Activated CD8-positive, alpha-beta memory T cell treated with anti-CD3 and anti-CD28 coated beads, Interleukin-2, amount 50 U/mL, for 24 hours (primary cell): Measurements from ENCODE around the gene TDRD9.

ENCODE experiments used
- DNase-seq: peaks from one replicate; pipeline ENCODE4 v3.0.0-alpha.2; 2020; ENCODE audit errors: extremely low read depth

The TDRD9 gene

DNA sequence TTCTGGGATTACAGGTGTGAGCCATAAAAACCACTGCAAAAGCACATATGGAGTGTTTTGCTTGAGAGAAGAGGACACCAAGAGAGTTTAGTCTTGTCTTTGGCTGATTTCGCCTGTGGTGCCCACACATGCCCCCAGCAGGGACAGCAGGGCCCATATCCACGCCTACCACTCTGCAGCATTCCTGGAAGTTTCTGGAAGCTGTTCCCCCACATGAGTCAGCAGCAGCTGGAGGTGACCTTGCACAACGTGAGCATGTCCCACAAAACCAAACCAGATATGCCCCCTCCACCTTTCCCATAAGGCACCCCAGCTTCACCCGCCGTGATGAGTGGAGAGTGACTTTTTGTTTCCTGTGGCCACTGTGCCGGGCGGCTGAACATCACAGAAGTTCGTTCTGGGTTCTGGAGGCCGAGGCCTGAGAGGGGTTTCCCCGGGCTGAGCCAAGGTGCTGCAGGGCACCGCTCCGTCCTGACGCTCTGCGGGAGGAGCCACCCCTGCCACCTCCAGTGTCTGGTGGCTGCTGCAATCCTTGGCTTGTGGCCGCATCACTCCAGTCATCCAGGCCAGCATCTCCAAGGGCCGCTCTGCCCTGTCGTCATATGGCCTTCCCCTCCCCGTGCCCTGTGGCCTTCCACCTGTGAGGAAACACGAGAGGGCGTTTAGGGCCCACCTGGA is 162.0 kb downstream of the TDRD9 start:
- no peak for DNase-seq

DNA sequence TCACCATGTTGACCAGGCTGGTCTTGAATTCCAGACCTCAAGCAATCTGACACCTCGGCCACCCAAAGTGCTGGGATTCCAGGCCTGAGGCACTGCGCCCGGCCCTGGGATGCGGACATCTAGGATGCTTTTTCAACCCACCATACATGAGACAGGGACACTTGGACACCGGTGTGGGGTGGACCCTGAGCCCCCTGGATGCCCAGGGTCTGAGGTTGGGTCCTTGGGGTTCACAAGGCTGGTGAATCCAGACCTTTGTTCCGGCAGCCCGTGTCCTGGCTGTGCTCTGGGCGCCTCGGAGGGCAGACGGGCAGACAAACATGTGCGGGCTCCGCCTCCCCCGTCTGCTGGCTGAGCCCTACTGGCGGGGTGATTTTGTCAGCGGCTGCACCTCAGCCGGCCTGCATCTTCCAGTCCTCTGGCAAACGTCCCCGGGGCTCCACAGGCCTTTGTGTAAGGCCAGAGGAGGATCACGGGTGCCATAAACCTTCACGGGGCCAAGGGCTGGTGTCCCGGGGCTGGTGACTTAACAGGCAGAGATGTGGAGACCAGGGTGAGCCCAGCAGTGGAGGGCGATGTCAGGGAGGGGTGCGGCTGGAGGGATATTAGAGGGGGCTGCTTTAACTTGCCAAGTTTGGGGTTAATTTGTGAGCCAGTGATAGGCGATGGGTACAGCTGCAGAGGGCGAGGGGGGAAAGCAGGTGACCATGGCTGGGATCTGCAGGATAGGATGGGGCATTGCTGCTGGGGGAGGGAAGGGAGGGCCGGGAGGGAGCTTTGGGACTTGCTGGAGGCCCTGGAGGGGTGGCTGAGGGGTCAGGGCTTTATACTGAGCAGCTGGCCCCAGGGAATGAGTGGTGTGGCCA is 163.0 kb downstream of the TDRD9 start:
- no peak for DNase-seq

DNA sequence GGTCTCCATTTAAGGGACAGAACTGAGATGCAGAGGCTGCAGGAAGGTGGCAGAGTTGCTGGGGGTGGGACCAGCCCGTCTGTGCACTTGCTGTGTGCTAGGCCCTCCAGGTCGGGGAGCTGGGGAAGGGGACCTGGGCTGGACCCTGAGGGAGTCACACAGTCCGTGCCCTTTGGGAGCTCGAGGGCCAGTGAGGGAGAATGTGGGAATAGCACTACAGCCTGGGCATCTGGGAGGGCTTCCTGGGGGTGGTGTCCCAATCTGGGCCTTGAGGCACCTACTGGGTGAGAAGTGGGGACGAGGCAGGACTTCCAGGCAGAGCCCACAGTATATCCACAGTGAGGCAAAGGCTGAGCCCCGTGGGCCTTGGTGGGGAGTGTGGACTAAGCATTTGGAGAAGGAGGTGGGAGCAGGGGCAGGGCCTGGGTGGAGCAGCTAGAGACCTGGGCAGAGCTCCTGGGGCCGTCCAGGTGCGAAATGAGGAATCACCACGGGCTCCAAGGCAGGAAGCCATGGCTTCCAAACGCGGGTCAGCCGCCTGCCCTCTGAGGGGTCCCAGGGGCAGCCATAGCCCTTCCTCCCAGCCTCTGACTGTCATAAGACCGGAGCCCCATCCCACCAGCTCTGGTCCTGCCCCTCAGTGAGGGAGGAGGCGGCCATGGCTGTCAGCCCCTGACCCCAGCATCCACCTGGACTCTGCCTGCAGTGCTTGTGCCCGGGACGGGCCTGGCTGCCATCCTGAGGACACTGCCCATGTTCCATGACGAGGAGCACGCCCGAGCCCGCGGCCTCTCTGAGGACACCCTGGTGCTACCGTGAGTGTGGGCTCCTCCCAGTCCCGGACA is 163.9 kb downstream of the TDRD9 start:
- no peak for DNase-seq

DNA sequence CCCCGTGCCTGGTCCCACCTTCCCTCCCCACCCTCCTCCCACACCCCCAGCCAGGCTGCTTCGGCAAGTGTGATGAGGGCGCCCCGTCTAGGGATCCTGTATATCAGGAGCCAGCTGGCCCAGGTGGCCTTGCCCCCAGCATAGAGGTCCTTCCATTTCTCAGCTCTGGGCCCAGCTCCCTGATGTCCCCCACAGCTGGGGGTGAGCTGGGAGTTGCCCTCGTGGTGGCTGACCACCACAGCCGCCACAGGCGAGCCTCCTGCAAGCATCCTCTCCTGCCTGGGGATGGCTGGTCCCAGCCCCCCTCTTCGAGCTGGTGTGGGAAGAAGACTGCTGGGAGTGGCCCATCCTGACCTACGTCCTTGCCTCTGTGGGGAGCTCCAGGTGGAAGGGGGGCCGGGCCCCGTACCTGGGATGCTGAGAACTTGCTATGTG is 164.7 kb downstream of the TDRD9 start:
- no peak for DNase-seq

DNA sequence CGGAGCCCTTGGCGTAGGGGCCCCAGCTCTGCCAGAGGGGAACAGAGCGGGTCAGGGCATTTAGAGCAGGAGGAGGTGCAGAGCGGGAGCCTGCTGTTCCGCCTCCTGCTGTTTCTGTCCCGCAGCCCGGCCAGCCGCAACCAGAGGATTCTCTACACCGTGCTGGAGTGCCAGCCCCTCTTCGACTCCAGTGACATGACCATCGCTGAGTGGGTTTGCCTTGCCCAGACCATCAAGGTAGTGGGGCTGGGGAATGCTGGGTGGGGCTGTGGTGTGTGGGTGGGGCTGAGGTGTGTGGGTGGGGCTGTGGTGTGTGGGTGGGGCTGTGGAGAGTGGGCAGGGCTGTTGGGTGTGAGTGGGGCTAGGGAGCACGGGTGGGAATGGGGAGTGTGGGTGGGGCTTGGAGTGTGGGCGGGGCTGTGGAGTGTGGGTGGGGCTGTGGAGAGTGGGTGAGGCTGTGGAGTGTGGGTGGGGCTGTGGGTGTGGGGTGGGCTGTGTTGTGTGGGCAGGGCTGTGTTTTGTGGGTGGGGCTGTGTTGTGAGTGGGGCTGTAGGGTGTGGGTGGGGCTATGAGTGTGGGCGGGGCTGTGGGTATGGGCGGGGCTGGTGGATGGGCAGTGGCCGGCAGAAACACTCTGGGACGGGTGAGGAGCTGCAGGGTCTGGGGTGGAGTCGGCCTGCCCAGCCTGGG is 165.3 kb downstream of the TDRD9 start:
- no peak for DNase-seq

DNA sequence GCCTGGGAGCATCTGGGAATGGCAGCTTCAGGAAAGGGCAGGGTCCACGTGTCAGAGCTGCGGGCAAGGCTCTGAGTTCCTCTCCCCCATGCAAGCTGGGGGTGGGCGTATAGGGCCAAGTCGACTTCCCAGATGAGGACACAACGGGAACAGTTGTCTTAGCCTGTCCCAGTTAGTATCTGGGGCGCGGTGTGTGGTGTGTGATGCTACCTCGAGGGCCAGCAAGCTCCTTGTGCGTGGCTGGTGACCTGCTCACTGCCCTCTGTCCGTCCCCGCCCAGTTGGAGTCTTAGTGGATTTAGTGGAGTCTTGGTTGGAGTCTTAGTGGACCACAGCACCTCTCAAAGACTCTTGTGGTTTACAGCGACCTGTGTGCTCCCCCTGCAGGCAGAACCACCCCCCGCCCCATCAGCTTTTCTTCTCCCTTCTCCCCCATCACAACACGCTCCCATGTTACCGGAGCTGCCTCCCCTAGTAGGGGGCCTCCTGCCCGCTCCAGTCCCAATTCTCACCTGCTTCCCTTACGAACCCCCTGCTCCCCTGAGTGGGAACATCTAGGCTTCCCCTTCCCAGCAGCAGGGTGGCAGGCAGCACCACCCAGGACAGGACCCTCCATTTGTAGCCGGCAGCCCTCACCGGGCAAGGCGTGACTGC is 165.9 kb downstream of the TDRD9 start:
- no peak for DNase-seq

DNA sequence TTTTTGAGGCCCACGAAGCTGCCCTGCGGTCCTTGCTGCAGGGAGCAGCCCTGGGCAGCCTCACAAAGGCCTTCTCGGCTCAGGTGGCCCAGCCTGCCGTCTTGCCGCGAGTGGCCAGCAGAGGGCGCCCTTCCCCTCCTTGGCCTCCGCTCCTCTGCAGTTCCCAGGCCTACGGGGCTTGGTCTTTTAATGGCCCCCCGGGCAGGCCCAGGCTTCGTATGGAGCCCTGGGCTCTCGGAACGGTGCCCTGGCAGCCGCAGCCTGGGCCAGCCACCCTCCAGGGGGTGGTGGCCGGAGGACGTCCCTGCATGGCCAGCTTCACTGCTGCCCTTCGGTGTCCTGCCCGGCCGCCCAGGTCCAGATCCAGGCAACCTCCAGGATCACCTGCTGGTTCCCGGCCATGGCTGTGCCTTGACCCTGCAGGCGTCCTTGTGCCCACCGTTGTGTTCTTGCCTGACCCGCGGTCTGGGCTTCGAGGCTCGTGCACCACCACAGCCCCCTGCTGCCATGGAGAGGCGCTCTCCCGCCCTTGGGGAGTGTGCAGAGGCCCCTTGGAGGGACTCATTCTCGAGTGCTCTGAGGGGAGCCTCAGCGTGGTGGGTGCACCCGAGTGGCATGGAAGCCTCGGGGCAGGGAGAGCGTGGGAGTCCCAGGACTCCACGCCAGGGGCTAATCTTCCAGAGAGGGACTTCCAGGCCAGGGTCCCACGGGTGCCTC is 166.6 kb downstream of the TDRD9 start:
- DNase-seq = peak; percentile 24

DNA sequence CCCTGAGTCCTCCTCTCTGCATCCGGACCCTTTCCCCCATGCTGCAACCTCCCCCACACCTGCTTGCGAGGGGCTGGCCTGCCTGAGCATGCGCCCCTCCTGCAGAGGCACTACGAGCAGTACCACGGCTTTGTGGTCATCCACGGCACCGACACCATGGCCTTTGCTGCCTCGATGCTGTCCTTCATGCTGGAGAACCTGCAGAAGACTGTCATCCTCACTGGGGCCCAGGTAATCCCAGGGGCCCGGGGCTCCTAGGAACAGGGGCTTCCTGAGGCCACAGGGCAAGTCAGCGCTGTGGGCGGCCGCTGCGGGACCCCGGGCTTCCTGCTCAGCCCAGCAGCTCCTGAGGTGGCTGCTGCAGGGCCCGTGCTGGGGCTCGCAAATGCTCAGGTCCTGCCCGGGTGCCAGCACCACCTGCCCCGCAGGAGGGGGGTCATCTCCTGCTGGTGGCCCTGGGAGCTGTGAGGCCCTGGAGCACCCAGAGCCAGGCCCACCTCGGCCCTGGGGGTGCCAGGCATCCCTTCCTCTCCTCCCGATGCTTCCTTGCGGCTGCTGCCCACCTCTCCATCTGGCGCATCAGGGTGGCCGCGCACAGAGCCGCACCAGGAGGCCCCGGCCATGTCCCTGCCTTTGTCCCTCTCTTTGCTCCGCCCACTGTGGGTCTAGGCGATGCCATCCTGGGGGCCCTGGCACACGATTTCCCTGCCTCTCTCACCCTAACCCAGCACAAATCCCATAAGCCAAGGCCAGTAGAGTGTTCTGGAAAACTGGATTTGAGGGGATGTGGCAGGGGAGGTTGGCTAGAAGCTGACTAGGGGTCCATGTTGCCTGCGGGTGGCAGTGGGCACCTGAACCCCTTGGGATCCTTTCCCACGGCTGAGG is 167.4 kb downstream of the TDRD9 start:
- DNase-seq = no peak

DNA sequence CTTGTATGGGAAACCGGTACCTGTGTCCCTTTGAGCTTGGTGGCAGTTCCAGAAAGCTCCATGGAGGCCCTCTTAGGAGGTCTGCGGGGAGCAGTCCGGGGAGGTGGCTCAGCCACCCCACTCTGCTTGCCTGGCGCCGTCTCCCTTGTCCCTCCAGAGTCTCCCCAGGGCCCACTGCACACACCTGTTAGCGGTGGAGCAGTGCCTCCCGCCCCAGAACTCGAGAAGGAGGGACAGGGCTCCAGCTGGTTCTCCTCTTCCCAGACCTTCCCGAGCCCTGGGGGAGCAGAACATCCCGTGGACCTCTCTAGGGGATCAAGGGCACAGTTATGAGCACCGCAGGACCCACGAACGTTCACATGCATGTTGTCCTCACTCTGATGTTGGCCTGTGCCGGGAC is 168.1 kb downstream of the TDRD9 start:
- no peak for DNase-seq

DNA sequence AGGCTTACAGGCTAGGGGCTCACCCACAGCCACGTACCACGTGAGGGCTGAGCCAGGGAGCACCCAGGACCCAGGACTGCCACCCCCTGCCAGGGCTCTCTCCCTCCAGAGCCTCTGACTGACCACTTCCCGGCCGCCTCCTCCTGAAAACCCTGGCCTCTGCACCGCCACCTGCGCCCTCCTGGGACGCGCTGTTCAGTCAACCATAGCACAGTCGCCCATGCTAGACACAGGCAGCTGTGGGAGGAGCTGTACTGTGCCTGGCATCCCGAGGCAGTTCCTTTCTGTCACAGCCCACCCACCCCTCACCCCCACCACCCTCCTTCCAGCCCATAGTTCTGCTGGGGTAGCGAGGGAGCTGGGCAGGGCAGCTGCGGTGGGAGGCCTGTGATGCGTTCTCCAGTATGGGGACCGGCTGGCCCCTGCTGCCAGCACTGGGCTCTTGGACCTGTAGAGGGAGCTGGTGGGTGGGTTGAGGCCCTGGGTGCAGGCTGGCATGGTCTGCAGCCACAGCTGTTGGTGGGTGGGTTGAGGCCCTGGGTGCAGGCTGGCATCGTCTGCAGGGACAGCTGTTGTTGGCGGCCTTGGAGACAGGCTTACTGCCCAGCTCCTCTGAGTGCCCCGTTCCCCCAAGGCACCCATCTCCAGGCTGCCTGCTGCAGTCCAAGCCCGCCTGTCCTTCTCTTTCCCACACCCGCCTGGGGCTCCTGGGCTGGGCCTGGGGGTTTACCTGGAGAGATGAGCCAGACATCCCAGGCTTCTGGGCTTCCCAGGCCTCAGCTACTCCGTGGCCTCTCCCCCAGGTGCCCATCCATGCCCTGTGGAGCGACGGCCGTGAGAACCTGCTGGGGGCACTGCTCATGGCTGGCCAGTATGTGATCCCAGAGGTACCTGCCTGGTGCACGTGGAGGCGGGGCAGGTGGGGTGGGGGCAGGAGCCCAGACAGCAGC is 168.8 kb downstream of the TDRD9 start:
- no peak for DNase-seq

DNA sequence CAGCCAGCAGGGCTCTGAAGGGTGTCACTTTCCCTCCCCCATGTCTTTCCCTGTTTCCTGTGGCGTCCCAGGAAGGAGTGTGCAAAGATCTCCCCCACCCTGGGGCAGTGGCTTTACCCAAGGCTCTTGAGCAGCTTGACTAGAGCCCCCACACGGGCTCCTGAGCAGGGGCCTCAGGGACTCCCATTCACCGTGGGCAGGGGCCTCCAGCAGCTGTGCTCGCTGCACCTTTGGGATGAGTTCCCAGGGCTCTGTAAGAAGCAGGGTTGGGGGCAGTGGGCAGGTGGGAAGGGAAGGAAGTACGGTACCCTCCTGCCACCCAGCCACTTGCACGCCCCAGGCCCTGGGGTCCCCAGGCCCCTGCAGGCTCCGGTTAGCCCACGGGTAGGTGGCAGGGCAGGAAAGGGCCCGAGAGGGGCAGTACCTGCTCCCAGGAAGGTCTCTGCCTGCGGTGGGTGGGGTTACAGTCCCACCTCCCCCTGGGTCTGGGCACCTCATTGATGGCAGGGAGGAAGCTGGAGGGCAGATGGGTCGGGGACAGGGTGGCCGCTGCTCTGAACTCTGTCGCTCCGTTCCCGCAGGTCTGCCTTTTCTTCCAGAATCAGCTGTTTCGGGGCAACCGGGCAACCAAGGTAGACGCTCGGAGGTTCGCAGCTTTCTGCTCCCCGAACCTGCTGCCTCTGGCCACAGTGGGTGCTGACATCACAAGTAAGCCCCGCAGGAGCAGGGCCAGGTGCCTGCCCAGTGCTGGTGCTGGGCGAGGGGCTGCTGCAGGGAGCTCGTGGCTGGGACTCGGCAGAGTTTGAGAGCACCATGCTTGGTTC is 170.2 kb downstream of the TDRD9 start:
- DNase-seq = no peak

DNA sequence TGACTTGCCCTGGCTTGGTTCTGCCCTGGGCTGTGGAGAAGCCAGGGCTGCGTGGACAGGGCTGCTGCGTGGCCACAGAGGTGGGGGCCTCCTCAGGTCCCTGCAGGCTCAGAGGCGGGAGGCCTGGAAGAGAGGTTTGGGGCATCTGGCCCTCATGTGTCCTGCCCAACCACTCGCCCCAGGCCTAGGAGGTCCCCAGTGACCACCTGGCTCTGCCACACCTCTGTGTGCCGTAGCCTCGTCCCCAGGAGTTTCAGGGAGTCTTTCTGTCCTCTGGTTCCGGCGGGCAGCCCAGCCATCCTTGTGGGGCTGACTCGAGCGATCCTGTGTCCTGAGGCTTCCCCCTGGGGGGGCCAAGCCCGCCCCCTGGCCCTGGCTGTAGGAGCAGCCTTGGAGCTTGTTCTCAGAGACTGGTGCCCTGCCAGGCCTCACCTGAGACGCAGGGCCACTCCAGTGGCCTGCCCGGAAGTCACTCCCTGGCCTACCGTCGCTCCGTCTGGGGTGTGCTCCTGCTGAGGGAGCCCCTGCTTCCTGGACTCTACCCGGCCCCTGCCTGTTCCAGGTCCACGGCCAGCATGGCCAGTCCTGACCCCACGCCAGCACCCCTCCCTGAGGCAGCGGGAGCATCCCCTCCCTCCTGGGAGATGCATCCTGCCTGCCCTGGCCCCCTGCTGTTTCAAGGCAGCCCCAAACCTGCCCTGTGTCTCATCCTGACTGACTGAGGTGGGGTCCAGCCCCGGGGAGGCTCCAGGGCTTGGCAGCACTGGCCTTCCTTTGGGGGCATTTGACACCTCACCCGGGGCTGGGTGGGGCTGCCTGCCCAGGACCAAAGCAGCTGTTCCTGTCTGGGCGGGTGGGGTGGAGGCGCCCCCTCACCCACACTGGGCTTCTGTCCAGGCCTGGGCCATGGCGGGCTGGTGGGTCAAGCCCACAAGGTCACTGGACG is 171.1 kb downstream of the TDRD9 start:
- DNase-seq = no peak

DNA sequence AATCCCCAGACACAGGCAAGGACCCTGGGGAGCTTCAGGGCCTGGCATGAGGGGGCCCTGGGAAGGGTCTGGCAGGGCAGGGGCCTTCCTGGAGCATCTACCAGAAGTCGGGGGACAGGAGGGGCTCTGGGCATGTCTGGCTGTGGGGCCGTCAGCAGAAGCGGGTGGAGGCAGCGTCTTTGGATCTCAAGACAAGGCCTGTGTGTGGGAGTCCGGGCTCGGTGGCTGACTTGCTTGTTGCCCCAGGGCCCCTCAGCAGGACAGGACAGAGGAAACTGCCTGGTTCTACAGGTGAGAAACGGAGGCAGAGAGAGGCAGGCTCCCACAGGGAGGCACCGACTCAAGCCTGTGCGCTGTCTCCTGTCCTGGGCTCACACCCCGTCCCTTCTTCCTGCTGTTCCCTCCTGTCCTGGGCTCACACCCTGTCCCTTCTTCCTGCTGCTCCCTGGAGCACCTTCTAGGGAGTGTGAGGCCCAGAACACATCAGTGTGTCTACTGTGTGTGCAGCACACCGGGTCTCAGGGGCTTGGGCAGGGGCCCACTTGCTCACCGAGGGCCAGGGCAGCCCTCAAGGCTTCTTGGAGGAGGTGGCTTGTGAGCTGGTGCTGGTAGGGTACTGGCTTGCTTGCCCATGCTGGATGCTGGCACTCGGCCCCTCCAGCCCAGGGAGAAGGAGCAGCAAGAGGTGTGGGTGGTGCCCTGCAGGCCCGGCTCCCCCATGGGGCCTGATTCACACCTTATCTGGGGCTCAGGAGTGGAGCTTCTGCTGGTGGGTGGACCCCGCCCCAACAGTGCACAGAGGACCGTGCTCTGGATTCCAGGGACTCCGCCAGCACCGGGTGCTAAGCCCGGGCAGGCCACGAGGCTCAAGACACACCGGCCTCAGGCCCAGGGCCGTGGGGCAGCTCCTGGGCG is 172.2 kb downstream of the TDRD9 start:
- DNase-seq = no peak

DNA sequence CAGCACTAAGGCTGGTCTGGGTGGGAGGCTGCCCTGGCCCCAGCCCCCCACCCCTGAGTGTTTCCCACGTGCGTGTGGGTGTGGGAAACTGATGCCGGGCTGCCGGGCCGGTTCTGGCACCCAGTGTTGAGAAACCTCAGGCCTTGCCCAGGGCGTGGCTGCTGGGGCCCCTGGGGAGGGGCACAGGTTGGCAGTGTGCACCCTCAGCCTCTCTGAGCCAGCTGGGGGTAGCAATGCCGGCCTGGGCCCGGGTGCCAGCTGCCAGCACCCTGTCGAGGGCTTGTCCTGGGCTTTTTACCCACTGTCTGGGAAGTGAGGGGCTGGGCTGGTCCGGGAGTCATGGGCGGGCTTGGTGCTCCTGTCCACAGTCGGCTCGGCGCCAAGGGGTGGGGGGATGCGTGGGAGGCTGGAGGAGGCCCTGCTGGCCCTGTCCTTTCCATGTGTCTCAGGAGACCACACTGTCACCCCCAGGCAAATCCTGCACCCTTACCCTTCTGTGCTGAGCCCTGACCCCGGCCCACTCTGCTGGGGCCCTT is 172.9 kb downstream of the TDRD9 start:
- DNase-seq = no peak
